PC-3 (cell line): ENCODE results near the gene SMIM44.

ENCODE experiments used
- EZH2phosphoT487 ChIP-seq: fragments of 300-600 bp; sonication (generic); IDR thresholded peaks from 2 replicates; pipeline ENCODE4 v1.6.1; 2018; ENCODE audit warnings: mild to moderate bottlenecking, antibody characterized with exemption, low read length, borderline replicate concordance
- TF ChIP-seq, protein P1 (sequence below): fragments of 300-600 bp; sonication (generic); conservative IDR thresholded peaks from 2 replicates; pipeline ENCODE4 v1.5.1; 2017; ENCODE audit warnings: antibody characterized with exemption, low read depth, mild to moderate bottlenecking, low read length

DNA sequence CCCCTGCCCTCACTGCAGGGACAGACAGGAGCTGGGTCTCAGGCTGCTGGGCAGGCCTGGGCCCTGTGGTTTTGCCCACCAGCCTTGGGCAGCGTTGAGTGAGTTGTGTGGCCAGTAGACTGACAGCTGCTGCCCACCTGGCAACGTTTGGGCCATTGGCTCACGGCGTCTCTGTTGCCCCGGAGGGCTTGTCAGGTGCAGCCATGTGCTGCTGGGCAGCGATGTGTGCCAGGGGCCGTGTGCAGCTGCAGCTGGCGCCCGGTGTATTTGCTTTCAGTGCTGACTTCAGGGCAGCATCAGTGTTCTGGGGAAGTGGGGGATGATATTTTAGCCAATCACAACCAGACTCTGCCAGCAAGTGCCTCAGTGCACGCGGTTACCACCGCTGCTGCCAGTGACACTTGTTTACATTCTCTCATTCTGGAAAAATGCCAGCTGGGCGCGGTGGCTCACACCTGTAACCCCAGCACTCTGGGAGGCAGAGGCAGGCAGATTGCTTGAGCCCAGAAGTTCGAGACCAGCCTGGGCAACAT, 33.5 kb upstream of the SMIM44 start:
- TF ChIP-seq, protein P1, sequence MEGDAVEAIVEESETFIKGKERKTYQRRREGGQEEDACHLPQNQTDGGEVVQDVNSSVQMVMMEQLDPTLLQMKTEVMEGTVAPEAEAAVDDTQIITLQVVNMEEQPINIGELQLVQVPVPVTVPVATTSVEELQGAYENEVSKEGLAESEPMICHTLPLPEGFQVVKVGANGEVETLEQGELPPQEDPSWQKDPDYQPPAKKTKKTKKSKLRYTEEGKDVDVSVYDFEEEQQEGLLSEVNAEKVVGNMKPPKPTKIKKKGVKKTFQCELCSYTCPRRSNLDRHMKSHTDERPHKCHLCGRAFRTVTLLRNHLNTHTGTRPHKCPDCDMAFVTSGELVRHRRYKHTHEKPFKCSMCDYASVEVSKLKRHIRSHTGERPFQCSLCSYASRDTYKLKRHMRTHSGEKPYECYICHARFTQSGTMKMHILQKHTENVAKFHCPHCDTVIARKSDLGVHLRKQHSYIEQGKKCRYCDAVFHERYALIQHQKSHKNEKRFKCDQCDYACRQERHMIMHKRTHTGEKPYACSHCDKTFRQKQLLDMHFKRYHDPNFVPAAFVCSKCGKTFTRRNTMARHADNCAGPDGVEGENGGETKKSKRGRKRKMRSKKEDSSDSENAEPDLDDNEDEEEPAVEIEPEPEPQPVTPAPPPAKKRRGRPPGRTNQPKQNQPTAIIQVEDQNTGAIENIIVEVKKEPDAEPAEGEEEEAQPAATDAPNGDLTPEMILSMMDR = no peak
- TF ChIP-seq EZH2phosphoT487 = no peak
